ENCODE data around the gene GMDS. TPM values are rescaled to one million over a fixed set of nuclear protein-coding genes. Genes with fewer than 3 reads are reported as not detected.

The GMDS gene
- total and polyA plus RNA-seq, 2 of the 13 experiments (the other 11 are each of a cell fraction or from before 2014, with no cell fraction given), result 64.4 to 112 TPM

DNA sequence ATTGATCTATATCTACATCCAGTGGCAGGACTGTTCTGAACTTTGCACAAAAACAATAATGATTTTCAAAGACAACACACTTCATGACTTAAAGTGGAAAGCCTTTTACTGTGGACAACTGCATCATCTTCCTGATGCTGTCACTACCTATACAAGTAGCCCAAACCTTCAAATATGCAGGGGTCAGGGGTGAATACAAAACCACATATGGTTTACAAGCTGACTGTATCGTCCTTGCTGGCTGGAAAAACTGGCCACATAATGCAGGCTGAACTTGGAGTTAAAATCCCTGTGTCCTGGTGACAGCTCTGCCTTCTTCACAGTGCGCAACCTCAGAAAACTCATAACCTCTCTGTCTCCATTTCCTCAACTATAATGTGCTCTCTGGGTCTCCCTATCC lies 128.9 kb downstream of the GMDS start (continued):
- no peak for TF ChIP-seq HBP1 (CRISPR knock-in tag; IDR thresholded peaks at IDR 0.05; ENCODE audit: low read depth)

GRCh38 chr6:2114100-2114499 lies 131.3 kb downstream of the GMDS start:
- in situ Hi-C loops (cut with HindIII; ENCODE audit: extremely low pct_ligation_motif_present, low pct_unique_long_range_greater_than_20kb) (no loop called here), intact Hi-C loops (cut with micrococcal nuclease; ENCODE audit: unreplicated experiment) (no loop called here)
- Histone ChIP-seq H3K27ac (ENCODE audit: extremely low read length, insufficient read depth, low read length) (no peak overlapping the region), H3K27me3 (ENCODE audit: control insufficient read depth in 1 of 2, insufficient read depth in 2 of 2, low read length in 2 of 2) (no peaks in the 10 kb centered on the region), H2AFZ (ENCODE audit: low read length) (no peak overlapping the region), H3K9ac (ENCODE audit: insufficient read depth, low read depth, low read length) (no peak overlapping the region), H4K20me1 (ENCODE audit: insufficient read depth, low read length) (peaks cover 2% of the 10 kb centered on the region; the same call in 1 of the 2 replicates), H3K4me2 (ENCODE audit: low read depth, low read length) (no peak overlapping the region), H3K79me2 (ENCODE audit: insufficient read depth, low read length) (peaks cover 30% of the 10 kb centered on the region), H3K4me3 (replicated peaks in 1 of 3; ENCODE audit: insufficient read depth in 1 of 3, low read depth in 2 of 3, low read length in 3 of 3) (no peak overlapping the region), H3K4me1 (ENCODE audit: insufficient read depth, low read length) (no peaks in the 10 kb centered on the region), H3K36me3 (replicated peaks in 1 of 2; ENCODE audit: control insufficient read depth in 1 of 2, insufficient read depth in 2 of 2, low read length in 2 of 2) (peaks cover 7 to 78% of the 10 kb centered on the region in 2 experiments; a peak in 4 of 5 replicates), H3K9me3 (ENCODE audit: low read length) (no peaks in the 10 kb centered on the region)
- no peak for DNase-seq (ENCODE audit: low spot score)
- no TSS peak for BruUV-seq (replicated peaks)
- ATAC-seq, result no peak
- TF ChIP-seq BCL6 (CRISPR knock-in tag; IDR thresholded peaks at IDR 0.05), result no peak
- TF ChIP-seq SATB2 (CRISPR knock-in tag; IDR thresholded peaks at IDR 0.05), result no peak
- no peak for TF ChIP-seq ESRRA (CRISPR knock-in tag; IDR thresholded peaks at IDR 0.05; ENCODE audit: low read depth)
- TF ChIP-seq ATF2 (CRISPR knock-in tag; IDR thresholded peaks at IDR 0.05), result no peak
- no peak for TF ChIP-seq JARID2 (CRISPR knock-in tag; IDR thresholded peaks at IDR 0.05; ENCODE audit: insufficient replicate concordance)
- TF ChIP-seq FOSL1 (CRISPR knock-in tag; IDR thresholded peaks at IDR 0.05; ENCODE audit: borderline replicate concordance), result no peak
- TF ChIP-seq, protein P1, sequence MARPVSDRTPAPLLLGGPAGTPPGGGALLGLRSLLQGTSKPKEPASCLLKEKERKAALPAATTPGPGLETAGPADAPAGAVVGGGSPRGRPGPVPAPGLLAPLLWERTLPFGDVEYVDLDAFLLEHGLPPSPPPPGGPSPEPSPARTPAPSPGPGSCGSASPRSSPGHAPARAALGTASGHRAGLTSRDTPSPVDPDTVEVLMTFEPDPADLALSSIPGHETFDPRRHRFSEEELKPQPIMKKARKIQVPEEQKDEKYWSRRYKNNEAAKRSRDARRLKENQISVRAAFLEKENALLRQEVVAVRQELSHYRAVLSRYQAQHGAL (CRISPR knock-in tag; IDR thresholded peaks at IDR 0.05; ENCODE audit: not compliant biosample characterization), result no peak
- TF ChIP-seq ZMAT5 (CRISPR knock-in tag; IDR thresholded peaks at IDR 0.05; ENCODE audit: borderline replicate concordance, low read depth), result no peak
- TF ChIP-seq STAT6 (CRISPR knock-in tag; IDR thresholded peaks at IDR 0.05; ENCODE audit: borderline replicate concordance), result no peak
- no peak for TF ChIP-seq CTCF (CRISPR knock-in tag; IDR thresholded peaks at IDR 0.05)
- FAIRE-seq, result no peak
- 98% methylated on average over 1 of the region's 1 CpG for WGBS (ENCODE audit: low lambda C conversion rate)
- CTCF ChIA-PET (ENCODE audit: low intra/inter-chr PET ratio, low total read pairs), result no interaction called here
- POLR2A ChIA-PET, result no interaction called here
